Uterus (tissue), 4 donors: ENCODE data around the gene TMEM178A. TPM values are rescaled to one million over a fixed set of nuclear protein-coding genes. Genes with fewer than 3 reads are reported as not detected.

Experiments
- DNase-seq, 2 donors: peaks; one replicate each; pipeline ENCODE4 v3.0.0-alpha.2; 2019 to 2020
- H3K27ac ChIP-seq, 2 donors: fragments of 200-600 bp; sonication (generic); 1 replicate in 1 of 2; 2 replicates in 1 of 2; pipeline ENCODE4 v1.5.1; 2016 to 2018
- H3K27me3 ChIP-seq, 2 donors: fragments of 200-600 bp; sonication (generic); one replicate each; pipeline ENCODE4 v1.5.1; 2018 to 2019; ENCODE audit warnings: control low read depth in 1 of 2
- H3K36me3 ChIP-seq, 2 donors: fragments of 200-600 bp; sonication (generic); one replicate each; pipeline ENCODE4 v1.5.1; 2019; ENCODE audit warnings: control low read depth in 1 of 2
- H3K4me1 ChIP-seq, 2 donors: fragments of 200-600 bp; sonication (generic); one replicate each; pipeline ENCODE4 v1.5.1; 2018 to 2019; ENCODE audit warnings: control low read depth in 1 of 2
- H3K4me3 ChIP-seq, 2 donors: fragments of 200-600 bp; sonication (generic); 1 replicate in 1 of 2; 2 replicates in 1 of 2; pipeline ENCODE4 v1.5.1; 2018 to 2019; ENCODE audit warnings: mild to moderate bottlenecking in 1 of 2
- H3K9me3 ChIP-seq, 2 donors: fragments of 200-600 bp; sonication (generic); one replicate each; pipeline ENCODE4 v1.5.1; 2019; ENCODE audit warnings: control low read depth in 1 of 2
- CTCF ChIP-seq, 4 experiments: fragments of 200-600 bp in 2 of 4; fragments of 450-650 bp in 2 of 4; sonication (generic) in 2 of 4; IDR thresholded peaks; one replicate each; pipeline ENCODE4 v1.5.1; 2016 to 2019; ENCODE audit warnings: antibody characterized with exemption in 4 of 4, mild to moderate bottlenecking in 2 of 4, moderate library complexity in 1 of 4
- POLR2A ChIP-seq, 2 donors: fragments of 450-650 bp; IDR thresholded peaks; one replicate each; pipeline ENCODE4 v1.6.1; 2016; ENCODE audit warnings: antibody characterized with exemption in 2 of 2, mild to moderate bottlenecking in 1 of 2, moderate library complexity in 1 of 2
- intact Hi-C: fragments of 100-400 bp; cut with DNase I; formaldehyde crosslinking; loops from one replicate; pipeline ENCODE4 v1.15.1; 2023; ENCODE audit warnings: low total_unique reads
- total RNA-seq, 4 donors: library from RNA; depleted of rRNA in 3 of 4; stranded (reverse); fragments of >200 nt in 3 of 4; gene quantifications; one replicate each; pipeline versions ENCODE4 v1.1.0 to v1.2.4, GENCODE V29; 2014 to 2023
- donor health status: DM: yes; HTN: yes; CAD: no.

The TMEM178A gene
- total RNA-seq, 4 donors from 2014 or later: 3.1 to 3.9 TPM; not detected in 2

- Histone ChIP-seq H3K9me3 (no peaks in the 10 kb centered on the region), H3K27me3 (no peaks in the 10 kb centered on the region), H3K4me1 (no peaks in the 10 kb centered on the region), H3K27ac (no peak overlapping the region), H3K36me3 (no peaks in the 10 kb centered on the region), H3K4me3 (no peak overlapping the region)
- no peak for DNase-seq
- intact Hi-C loops: no loop called here
- no peak for TF ChIP-seq CTCF (IDR thresholded peaks at IDR 0.05)
- no peak for TF ChIP-seq POLR2A (IDR thresholded peaks at IDR 0.05)
These were observed 50.1 kb downstream of the TMEM178A start for GRCh38 chr2:39715822-39716221.

- no peak for DNase-seq
- TF ChIP-seq CTCF (IDR thresholded peaks at IDR 0.05) (no peak), POLR2A (IDR thresholded peaks at IDR 0.05) (no peak)
- no peaks in the 10 kb centered on the region for H3K4me1 ChIP-seq
- no peak overlapping the region for H3K4me3 ChIP-seq
- no peaks in the 10 kb centered on the region for H3K36me3 ChIP-seq
- no peaks in the 10 kb centered on the region for H3K9me3 ChIP-seq
- H3K27ac ChIP-seq: no peak overlapping the region
- no peaks in the 10 kb centered on the region for H3K27me3 ChIP-seq
- intact Hi-C loops: no loop called here
These were observed 51.4 kb downstream of the TMEM178A start for GRCh38 chr2:39717067-39717466.

GRCh38 chr2:39718483-39718882 lies 52.8 kb downstream of the TMEM178A start:
- no peak for TF ChIP-seq POLR2A (IDR thresholded peaks at IDR 0.05)
- no peaks in the 10 kb centered on the region for H3K4me1 ChIP-seq
- intact Hi-C loops: no loop called here
- H3K4me3 ChIP-seq: no peak overlapping the region
- no peak for DNase-seq
- H3K9me3 ChIP-seq: no peaks in the 10 kb centered on the region
- no peak overlapping the region for H3K27ac ChIP-seq
- H3K27me3 ChIP-seq: no peaks in the 10 kb centered on the region
- no peaks in the 10 kb centered on the region for H3K36me3 ChIP-seq

- no peaks in the 10 kb centered on the region for H3K27me3 ChIP-seq
- no peaks in the 10 kb centered on the region for H3K36me3 ChIP-seq
- no peaks in the 10 kb centered on the region for H3K4me1 ChIP-seq
- H3K4me3 ChIP-seq: no peak overlapping the region
- no peaks in the 10 kb centered on the region for H3K9me3 ChIP-seq
- no peak overlapping the region for H3K27ac ChIP-seq
- intact Hi-C loops: no loop called here
- TF ChIP-seq POLR2A (IDR thresholded peaks at IDR 0.05) (no peak), CTCF (IDR thresholded peaks at IDR 0.05) (no peak)
- DNase-seq: no peak
These were observed 53.6 kb downstream of the TMEM178A start for GRCh38 chr2:39719317-39719716.

- Histone ChIP-seq H3K27me3 (no peaks in the 10 kb centered on the region), H3K36me3 (no peaks in the 10 kb centered on the region), H3K4me1 (no peaks in the 10 kb centered on the region), H3K9me3 (no peaks in the 10 kb centered on the region), H3K4me3 (no peak overlapping the region), H3K27ac (no peak overlapping the region)
- no peak for TF ChIP-seq CTCF (IDR thresholded peaks at IDR 0.05)
- TF ChIP-seq POLR2A (IDR thresholded peaks at IDR 0.05): no peak
- no peak for DNase-seq
- intact Hi-C loops: no loop called here
These were observed 55.3 kb downstream of the TMEM178A start for GRCh38 chr2:39720970-39721369.

GRCh38 chr2:39723497-39723896 lies 57.8 kb downstream of the TMEM178A start:
- Histone ChIP-seq H3K36me3 (no peaks in the 10 kb centered on the region), H3K27me3 (no peaks in the 10 kb centered on the region), H3K27ac (no peak overlapping the region), H3K9me3 (no peaks in the 10 kb centered on the region), H3K4me3 (no peak overlapping the region), H3K4me1 (no peaks in the 10 kb centered on the region)
- TF ChIP-seq CTCF (IDR thresholded peaks at IDR 0.05) (no peak), POLR2A (IDR thresholded peaks at IDR 0.05) (no peak)
- intact Hi-C loops: no loop called here
- no peak for DNase-seq
